K562 (cell line): ENCODE measurements around the gene FAM83E. TPM values are rescaled to one million over a fixed set of nuclear protein-coding genes. Genes with fewer than 3 reads are reported as not detected.

Experiments used
- ATAC-seq: fragments of 200-7000 bp; cut with Tn5 transposase; 3 replicates; pipeline ENCODE4 v1.9.1; 2020; ENCODE audit warnings: moderate library complexity
- BruUV-seq: library from RNA; stranded (reverse); fragments of 400-500 nt; replicated peaks from 2 replicates; lab custom pipeline; 2021; lab: Mats Ljungman, UMichigan
- CTCF ChIA-PET: fragments of 300-600 bp; formaldehyde crosslinking; extraction: SDS; loops from one replicate; lab custom pipeline; 2021; ENCODE audit warnings: low intra/inter-chr PET ratio; lab: Yijun Ruan, JAX
- POLR2A ChIA-PET: fragments of 300-600, 350-650 bp; sonication (Branson Sonifier 250); formaldehyde crosslinking; extraction: SDS; loops from one replicate; lab custom pipeline; 2021; ENCODE audit warnings: antibody characterized with exemption, inconsistent platforms; lab: Yijun Ruan, JAX
- DNase-seq, 4 experiments: peaks; one replicate each; pipeline versions ENCODE4 v3.0.0 to v3.0.0-alpha.2; 2011 to 2018; ENCODE audit warnings: low spot score in 3 of 4, mixed read lengths in 3 of 4; ENCODE audit errors: extremely low read depth in 1 of 4
- FAIRE-seq: peaks from 2 replicates; lab custom pipeline; 2011; peaks lifted over from hg19 to GRCh38; lab: Jason Lieb, UNC
- H2AFZ ChIP-seq: 2 replicates; pipeline ENCODE4 v1.6.0; 2011; ENCODE audit warnings: low read depth, low read length, control low read depth, inconsistent platforms
- H3K27ac ChIP-seq: fragments of 200-600 bp; 3 replicates; pipeline ENCODE4 v1.8.0; 2011; ENCODE audit warnings: low read depth, mild to moderate bottlenecking, control low read depth, inconsistent platforms, low read length, moderate library complexity, mixed read lengths; ENCODE audit errors: extremely low read depth
- H3K27me3 ChIP-seq, 2 experiments: fragments of 300-600 bp in 1 of 2; 2 replicates in 1 of 2; 3 replicates in 1 of 2; pipeline versions ENCODE4 v1.6.0 to v1.8.0; 2011; ENCODE audit warnings: inconsistent platforms in 2 of 2, low read length in 2 of 2, mild to moderate bottlenecking in 1 of 2, mixed read lengths in 1 of 2, moderate library complexity in 1 of 2; ENCODE audit not compliant: control insufficient read depth in 2 of 2, insufficient read depth in 2 of 2
- H3K36me3 ChIP-seq: fragments of 300-600 bp; 3 replicates; pipeline ENCODE4 v1.8.0; 2011; ENCODE audit warnings: mild to moderate bottlenecking, low read length, inconsistent platforms; ENCODE audit not compliant: control insufficient read depth, insufficient read depth
- H3K4me1 ChIP-seq, 2 experiments: fragments of 200-600 bp in 1 of 2; replicated peaks in 1 of 2; 2 replicates in 1 of 2; 3 replicates in 1 of 2; pipeline versions ENCODE4 v1.5.1 to v1.8.0; 2011; ENCODE audit warnings: inconsistent platforms in 2 of 2, low read length in 2 of 2, mild to moderate bottlenecking in 1 of 2, mixed read lengths in 1 of 2, moderate library complexity in 1 of 2; ENCODE audit not compliant: control insufficient read depth in 2 of 2, insufficient read depth in 2 of 2
- H3K4me2 ChIP-seq: 2 replicates; pipeline ENCODE4 v1.6.1; 2011; ENCODE audit warnings: low read length, control low read depth, inconsistent platforms, mixed read lengths; ENCODE audit not compliant: insufficient read depth
- H3K4me3 ChIP-seq: fragments of 200-600 bp; sonication (generic), shearing (Covaris generic); 2 replicates; pipeline ENCODE4 v1.5.1; 2016; ENCODE audit warnings: control low read depth, inconsistent platforms
- H3K79me2 ChIP-seq: fragments of 200-600 bp; 3 replicates; pipeline ENCODE4 v1.8.0; 2011; ENCODE audit warnings: low read length, inconsistent platforms; ENCODE audit not compliant: control insufficient read depth, insufficient read depth
- H3K9ac ChIP-seq, 2 experiments: 2 replicates each; pipeline versions ENCODE4 v1.6.0 to v1.6.1; 2011; ENCODE audit warnings: low read depth in 2 of 2, low read length in 2 of 2, control low read depth in 1 of 2, inconsistent platforms in 1 of 2, mild to moderate bottlenecking in 1 of 2, mixed read lengths in 1 of 2; ENCODE audit not compliant: insufficient read depth in 1 of 2
- H3K9me1 ChIP-seq: one replicate; pipeline ENCODE4 v1.6.0; 2011; ENCODE audit warnings: inconsistent platforms, mild to moderate bottlenecking, low read length, moderate library complexity; ENCODE audit not compliant: control insufficient read depth, insufficient read depth
- H3K9me3 ChIP-seq: replicated peaks from 2 replicates; pipeline ENCODE4 v1.5.1; 2011; ENCODE audit warnings: low read depth, low read length, inconsistent platforms; ENCODE audit not compliant: control insufficient read depth, insufficient read depth
- H4K20me1 ChIP-seq: replicated peaks from 2 replicates; pipeline ENCODE4 v1.6.1; 2011; ENCODE audit warnings: low read length, inconsistent platforms, mixed read lengths; ENCODE audit not compliant: control insufficient read depth, insufficient read depth
- CTCF ChIP-seq, 3 experiments: IDR thresholded peaks in 2 of 3; conservative IDR thresholded peaks in 1 of 3; 2 replicates each; pipeline ENCODE4 v1.5.1; 2011 to 2012; ENCODE audit warnings: low read length in 3 of 3, mild to moderate bottlenecking in 3 of 3, control low read depth in 2 of 3, improper control_type of control experiment in 1 of 3, inconsistent platforms in 1 of 3, low read depth in 1 of 3, mixed read lengths in 1 of 3, moderate library complexity in 1 of 3; ENCODE audit not compliant: insufficient read depth in 2 of 3
- DPF2 ChIP-seq: fragments of 450-650 bp; IDR thresholded peaks from 2 replicates; pipeline ENCODE4 v1.6.1; 2016
- E2F1 ChIP-seq: sonication (generic); formaldehyde crosslinking; IDR thresholded peaks from 2 replicates; pipeline ENCODE4 v1.8.1; 2023; ENCODE audit warnings: mild to moderate bottlenecking, missing genetic modification reagents, moderate library complexity
- FOS ChIP-seq: IDR thresholded peaks from 3 replicates; pipeline ENCODE4 v1.6.1; 2011; ENCODE audit not compliant: insufficient read length; ENCODE audit errors: extremely low read depth
- FOXA1 ChIP-seq: fragments of 450-650 bp; IDR thresholded peaks from 2 replicates; pipeline ENCODE4 v1.6.1; 2016; ENCODE audit warnings: mild to moderate bottlenecking, borderline replicate concordance
- GTF2F1 ChIP-seq: IDR thresholded peaks from 2 replicates; pipeline ENCODE4 v1.6.1; 2011; ENCODE audit warnings: low read depth, low read length, improper control_type of control experiment
- HDAC2 ChIP-seq: fragments of 450-650 bp; IDR thresholded peaks from 2 replicates; pipeline ENCODE4 v1.6.1; 2016; ENCODE audit warnings: mild to moderate bottlenecking
- NFE2 ChIP-seq: IDR thresholded peaks from 2 replicates; pipeline ENCODE4 v1.6.1; 2014; ENCODE audit warnings: antibody characterized with exemption, low read depth
- NRF1 ChIP-seq, 2 experiments: fragments of 450-650 bp; IDR thresholded peaks in 1 of 2; conservative IDR thresholded peaks in 1 of 2; 2 replicates each; pipeline ENCODE4 v1.6.1; 2014; ENCODE audit warnings: mild to moderate bottlenecking in 2 of 2
- PKNOX1 ChIP-seq: fragments of 450-650 bp; IDR thresholded peaks from 2 replicates; pipeline ENCODE4 v1.6.1; 2016
- POLR2G ChIP-seq: fragments of 200-400 bp; formaldehyde crosslinking; IDR thresholded peaks from 2 replicates; pipeline ENCODE4 v1.6.1; 2017; ENCODE audit warnings: low read depth, mild to moderate bottlenecking, antibody characterized with exemption, low read length, moderate library complexity
- SMARCE1 ChIP-seq: fragments of 450-650 bp; IDR thresholded peaks from 2 replicates; pipeline ENCODE4 v1.7.1; 2016; ENCODE audit warnings: mild to moderate bottlenecking
- ZBTB2 ChIP-seq: fragments of 450-650 bp; IDR thresholded peaks from 2 replicates; pipeline ENCODE4 v1.6.1; 2016; ENCODE audit warnings: antibody characterized with exemption
- ZNF347 ChIP-seq: fragments of 450-650 bp; formaldehyde crosslinking; IDR thresholded peaks from 2 replicates; pipeline ENCODE4 v1.4.0; 2020; ENCODE audit warnings: low read depth, mild to moderate bottlenecking, moderate library complexity
- WGBS: fragments of 100-300 bp; shearing (Covaris generic); methylation state at CpG from one replicate; pipeline ENCODE4 v1.1.6; 2016; ENCODE audit warnings: low coverage, mixed read lengths; ENCODE audit not compliant: insufficient coverage; ENCODE audit errors: missing lambda C conversion rate; 5-methylcytosine and 5-hydroxymethylcytosine counted together
- in situ Hi-C: fragments of 300-500 bp; cut with MboI; formaldehyde crosslinking; loops from 4 replicates; pipeline ENCODE4 v1.15.0; 2018; ENCODE audit warnings: inconsistent platforms, mixed read lengths
- intact Hi-C: fragments of 100-400 bp; cut with micrococcal nuclease; formaldehyde crosslinking; loops from 2 replicates; pipeline ENCODE4 v1.14.2; 2022
- polyA plus RNA-seq, 8 experiments: library from polyadenylated mRNA; depleted of rRNA in 4 of 8; stranded (reverse) in 5 of 8; unstranded in 3 of 8; fragments of >200 nt; fragmentation: Nextera tagmentation in 2 of 8; fragmentation: Illumina TruSeq in 1 of 8; extraction: Ambion mirVana in 2 of 8; extraction: Trizol in 1 of 8; gene quantifications; 2 replicates each; pipeline versions ENCODE4 v1.2.1 to v1.2.3, GENCODE V29; 2011 to 2014; ENCODE audit warnings: inconsistent platforms in 1 of 8, missing spikeins in 1 of 8
- total RNA-seq, 7 experiments: library from RNA; depleted of rRNA in 6 of 7; stranded (reverse); fragments of >200 nt in 6 of 7; fragmentation: Illumina TruSeq in 2 of 7; extraction: Trizol in 2 of 7; gene quantifications; 2 replicates each; pipeline versions ENCODE4 v1.2.1 to v1.2.3, GENCODE V29; 2011 to 2021; ENCODE audit warnings: low replicate concordance in 1 of 7
- TF ChIP-seq, protein P1 (sequence below): sonication (generic); formaldehyde crosslinking; IDR thresholded peaks from 2 replicates; pipeline ENCODE4 v1.8.1; 2022; ENCODE audit warnings: missing genetic modification reagents

FAM83E gene
- total and polyA plus RNA-seq, 9 of the 15 experiments (the other 6 are each of a cell fraction or from before 2014, with no cell fraction given) = 0.15 to 0.87 (median 0.29) TPM; not detected in 4

GRCh38 chr19:48568345-48568886, 46.5 kb downstream of the FAM83E start:
- DNase-seq (peak; percentile 52 to 62 (median 58)), ATAC-seq (peak; percentile 76), FAIRE-seq (peak; percentile 46)
- Histone ChIP-seq H3K36me3 (no peaks in the 10 kb centered on the region), H3K4me2 (peak overlapping the region; percentile 57), H3K79me2 (no peaks in the 10 kb centered on the region), H3K9me3 (no peaks in the 10 kb centered on the region), H4K20me1 (no peaks in the 10 kb centered on the region), H3K9ac (peak overlapping the region; percentile 5 to 93; a peak in 3 of 4 replicates), H3K9me1 (no peaks in the 10 kb centered on the region), H3K4me3 (no peak overlapping the region), H2AFZ (peak overlapping the region; percentile 80; the same call in 1 of the 2 replicates), H3K4me1 (peaks cover 16 to 19% of the 10 kb centered on the region in 2 experiments; a peak in 4 of 5 replicates), H3K27ac (no peak overlapping the region; the same call in 2 of the 3 replicates), H3K27me3 (no peaks in the 10 kb centered on the region)
- no TSS peak for BruUV-seq
- intact Hi-C loops = no loop called here
- 6% methylated on average over 19 of the region's 19 CpGs for WGBS
- POLR2A ChIA-PET = interaction anchor here (0.5 to 1.4 kb wide), 4 partner anchors 16 to 756 kb away, joined by 3 to 5 read pairs (median 3); no protein-coding TSS in a partner anchor
- in situ Hi-C loops = no loop called here
- CTCF ChIA-PET = no interaction called here
- TF ChIP-seq SMARCE1 = peak; percentile 79
- no peak for TF ChIP-seq E2F1 (CRISPR knock-in tag)
- 0 out of 2 replicates have a peak, but pooled peaks have one; percentile 5 for TF ChIP-seq PKNOX1
- TF ChIP-seq ZBTB2 = peak; percentile 36; the same call in 1 of the 2 replicates
- TF ChIP-seq ZNF347 (CRISPR knock-in tag) = no peak
- TF ChIP-seq DPF2 = peak; percentile 86
- peak; percentile 47 for TF ChIP-seq POLR2G
- no peak for TF ChIP-seq FOXA1
- TF ChIP-seq HDAC2 = peak; percentile 51; the same call in 1 of the 2 replicates
- TF ChIP-seq GTF2F1 = no peak
- peak; percentile 51 to 52 for TF ChIP-seq NRF1 (conservative IDR thresholded peaks at IDR 0.05 in 1 of 2, IDR thresholded peaks at IDR 0.05 in 1 of 2)
- TF ChIP-seq, protein P1, sequence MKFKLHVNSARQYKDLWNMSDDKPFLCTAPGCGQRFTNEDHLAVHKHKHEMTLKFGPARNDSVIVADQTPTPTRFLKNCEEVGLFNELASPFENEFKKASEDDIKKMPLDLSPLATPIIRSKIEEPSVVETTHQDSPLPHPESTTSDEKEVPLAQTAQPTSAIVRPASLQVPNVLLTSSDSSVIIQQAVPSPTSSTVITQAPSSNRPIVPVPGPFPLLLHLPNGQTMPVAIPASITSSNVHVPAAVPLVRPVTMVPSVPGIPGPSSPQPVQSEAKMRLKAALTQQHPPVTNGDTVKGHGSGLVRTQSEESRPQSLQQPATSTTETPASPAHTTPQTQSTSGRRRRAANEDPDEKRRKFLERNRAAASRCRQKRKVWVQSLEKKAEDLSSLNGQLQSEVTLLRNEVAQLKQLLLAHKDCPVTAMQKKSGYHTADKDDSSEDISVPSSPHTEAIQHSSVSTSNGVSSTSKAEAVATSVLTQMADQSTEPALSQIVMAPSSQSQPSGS (CRISPR knock-in tag) = no peak
- TF ChIP-seq FOS = peak; percentile 57
- TF ChIP-seq NFE2 = peak; percentile 34; the same call in 1 of the 2 replicates
- TF ChIP-seq CTCF (IDR thresholded peaks at IDR 0.05 in 2 of 3, conservative IDR thresholded peaks at IDR 0.05 in 1 of 3; ENCODE audit: insufficient read depth in 2 of 3, low read depth in 1 of 3, low read length in 3 of 3) = peak in 1 of 3 experiments; percentile 0; a peak in 1 of 6 replicates
